Lower lobe of right lung (tissue), 2 donors: ENCODE results near the gene MCHR2. TPM values are rescaled to one million over a fixed set of nuclear protein-coding genes. Genes with fewer than 3 reads are reported as not detected.

Experiments used
- ATAC-seq, 2 donors: fragments of 200-7000 bp; cut with Tn5 transposase; one replicate each; pipeline ENCODE4 v1.9.1; 2020 to 2022; ENCODE audit warnings: mild to moderate bottlenecking in 2 of 2, moderate library complexity in 2 of 2
- DNase-seq: peaks from one replicate; pipeline ENCODE4 v3.0.0-alpha.2; 2020
- H3K27ac ChIP-seq: fragments of 200-600 bp; one replicate; pipeline ENCODE4 v1.8.0; 2022
- H3K27me3 ChIP-seq: fragments of 200-600 bp; one replicate; pipeline ENCODE4 v1.8.0; 2022; ENCODE audit warnings: low read depth
- H3K36me3 ChIP-seq: fragments of 200-600 bp; one replicate; pipeline ENCODE4 v1.8.0; 2022; ENCODE audit warnings: mild to moderate bottlenecking
- H3K4me1 ChIP-seq: fragments of 200-600 bp; one replicate; pipeline ENCODE4 v1.8.0; 2022
- H3K4me3 ChIP-seq: fragments of 200-600 bp; one replicate; pipeline ENCODE4 v1.8.0; 2022; ENCODE audit warnings: mild to moderate bottlenecking
- H3K9me3 ChIP-seq: fragments of 200-600 bp; one replicate; pipeline ENCODE4 v1.8.0; 2022
- intact Hi-C: fragments of 100-400 bp; cut with DNase I; formaldehyde crosslinking; loops from one replicate; pipeline ENCODE4 v1.11.0; 2022
- total RNA-seq: library from RNA; stranded (reverse); fragmentation: NEBNext Ultra II Directional; extraction: Animal tissue kit (Norgen Biotek cat#: 25700); gene quantifications from one replicate; pipeline ENCODE4 v1.2.1, GENCODE V29; 2021
- TF ChIP-seq, protein P1 (sequence below): fragments of 200-600 bp; IDR thresholded peaks from one replicate; pipeline ENCODE4 v1.8.0; 2022; ENCODE audit warnings: antibody characterized with exemption, mild to moderate bottlenecking
- donor health status: DM: no; HTN: yes; CAD: no; lungs with severe emphysema.

MCHR2 gene
- total RNA-seq, 1 donor from 2014 or later = not detected

DNA sequence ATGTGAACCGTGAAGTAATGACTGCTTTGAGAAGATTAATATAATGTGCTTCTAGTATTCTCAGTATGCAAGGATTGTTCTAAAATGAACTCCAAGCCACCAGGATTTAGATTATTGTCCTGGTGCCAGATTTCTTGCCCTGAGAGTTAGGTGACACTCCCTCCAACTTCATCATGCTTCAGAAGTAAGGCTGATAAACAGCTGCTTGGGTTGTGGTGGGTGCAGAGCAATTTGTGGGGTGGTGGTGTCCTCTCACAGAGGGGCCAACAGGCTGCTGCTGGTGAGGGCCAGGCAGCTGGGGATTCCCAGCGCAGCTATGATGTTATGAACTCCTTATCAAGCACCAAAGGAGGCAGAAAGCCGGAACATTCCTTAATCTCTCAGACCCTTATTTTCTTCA lies 114.6 kb downstream of the MCHR2 start:
- TF ChIP-seq, protein P1, sequence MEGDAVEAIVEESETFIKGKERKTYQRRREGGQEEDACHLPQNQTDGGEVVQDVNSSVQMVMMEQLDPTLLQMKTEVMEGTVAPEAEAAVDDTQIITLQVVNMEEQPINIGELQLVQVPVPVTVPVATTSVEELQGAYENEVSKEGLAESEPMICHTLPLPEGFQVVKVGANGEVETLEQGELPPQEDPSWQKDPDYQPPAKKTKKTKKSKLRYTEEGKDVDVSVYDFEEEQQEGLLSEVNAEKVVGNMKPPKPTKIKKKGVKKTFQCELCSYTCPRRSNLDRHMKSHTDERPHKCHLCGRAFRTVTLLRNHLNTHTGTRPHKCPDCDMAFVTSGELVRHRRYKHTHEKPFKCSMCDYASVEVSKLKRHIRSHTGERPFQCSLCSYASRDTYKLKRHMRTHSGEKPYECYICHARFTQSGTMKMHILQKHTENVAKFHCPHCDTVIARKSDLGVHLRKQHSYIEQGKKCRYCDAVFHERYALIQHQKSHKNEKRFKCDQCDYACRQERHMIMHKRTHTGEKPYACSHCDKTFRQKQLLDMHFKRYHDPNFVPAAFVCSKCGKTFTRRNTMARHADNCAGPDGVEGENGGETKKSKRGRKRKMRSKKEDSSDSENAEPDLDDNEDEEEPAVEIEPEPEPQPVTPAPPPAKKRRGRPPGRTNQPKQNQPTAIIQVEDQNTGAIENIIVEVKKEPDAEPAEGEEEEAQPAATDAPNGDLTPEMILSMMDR = no peak
- no peaks in the 10 kb centered on the region for H3K27me3 ChIP-seq
- no peaks in the 10 kb centered on the region for H3K9me3 ChIP-seq
- intact Hi-C loops = no loop called here
- no peak overlapping the region for H3K4me3 ChIP-seq
- H3K36me3 ChIP-seq = no peaks in the 10 kb centered on the region
- DNase-seq (no peak), ATAC-seq (no peak)
- no peak overlapping the region for H3K27ac ChIP-seq
- no peaks in the 10 kb centered on the region for H3K4me1 ChIP-seq

DNA sequence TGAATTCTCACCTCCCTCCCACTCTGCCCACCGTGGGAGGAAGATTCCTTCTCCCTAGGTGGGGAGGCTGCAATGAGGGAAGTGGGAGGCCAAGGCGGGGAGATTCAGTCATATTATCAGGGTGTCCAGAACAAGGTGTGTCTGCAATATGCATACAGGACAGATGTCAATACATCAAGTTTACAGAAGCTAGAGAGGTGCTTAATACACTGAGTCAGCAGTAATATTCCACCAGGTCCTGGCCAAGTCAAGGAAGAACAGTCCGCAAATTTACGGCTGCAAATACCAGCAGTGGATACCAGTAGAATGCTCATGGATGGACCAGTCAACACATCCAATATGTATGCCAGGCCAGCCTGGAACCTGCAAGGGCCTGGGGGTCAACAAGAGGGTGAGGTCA lies 119.0 kb downstream of the MCHR2 start:
- intact Hi-C loops = no loop called here
- no peaks in the 10 kb centered on the region for H3K27me3 ChIP-seq
- TF ChIP-seq, protein P1 = no peak
- no peaks in the 10 kb centered on the region for H3K36me3 ChIP-seq
- no peaks in the 10 kb centered on the region for H3K4me1 ChIP-seq
- H3K4me3 ChIP-seq = no peak overlapping the region
- ATAC-seq = no peak
- DNase-seq = no peak
- H3K9me3 ChIP-seq = no peaks in the 10 kb centered on the region
- H3K27ac ChIP-seq = no peak overlapping the region

DNA sequence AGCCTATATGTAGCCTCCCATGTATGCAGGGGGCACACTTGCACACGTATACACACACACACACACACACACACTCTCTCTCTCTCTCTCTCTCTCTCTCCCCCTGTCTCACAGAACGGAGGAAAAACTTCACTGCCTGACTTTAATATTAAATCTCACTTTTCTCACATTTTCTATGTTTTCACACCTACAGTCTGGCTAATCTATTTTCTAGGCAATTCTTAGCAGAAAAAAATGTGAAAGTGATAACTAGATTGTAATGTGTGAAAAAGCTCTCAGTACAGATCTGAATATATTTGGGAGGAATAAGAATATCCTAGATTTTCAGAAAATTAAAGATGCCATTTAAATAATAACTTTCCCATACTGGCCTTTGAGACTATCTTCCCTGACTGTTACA lies 120.9 kb downstream of the MCHR2 start:
- TF ChIP-seq, protein P1 = no peak
- DNase-seq (no peak), ATAC-seq (no peak)
- Histone ChIP-seq H3K9me3 (no peaks in the 10 kb centered on the region), H3K36me3 (no peaks in the 10 kb centered on the region), H3K27ac (no peak overlapping the region), H3K4me1 (no peaks in the 10 kb centered on the region), H3K4me3 (no peak overlapping the region), H3K27me3 (no peaks in the 10 kb centered on the region)
- intact Hi-C loops = no loop called here

DNA sequence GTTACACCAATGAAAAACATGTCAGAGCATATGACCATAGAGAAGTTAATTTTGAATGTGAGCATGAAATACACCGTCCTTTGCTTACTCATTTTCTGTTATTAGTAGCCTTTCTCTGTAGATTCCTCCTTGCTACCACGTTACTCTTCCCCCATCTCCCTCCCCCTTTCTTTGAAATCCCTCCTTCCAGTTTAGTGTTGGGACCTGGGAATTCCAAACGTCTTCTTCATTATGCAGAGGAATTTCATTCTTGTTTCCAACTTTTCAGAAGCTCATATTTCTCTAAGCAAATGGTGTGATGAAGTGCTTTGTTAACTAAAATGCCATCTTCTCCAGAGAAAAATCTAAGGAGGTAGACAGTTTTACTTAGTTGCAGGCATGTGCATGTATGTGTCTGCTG lies 122.4 kb downstream of the MCHR2 start:
- ATAC-seq (no peak), DNase-seq (no peak)
- intact Hi-C loops = no loop called here
- no peak overlapping the region for H3K27ac ChIP-seq
- H3K36me3 ChIP-seq = no peaks in the 10 kb centered on the region
- no peak overlapping the region for H3K4me3 ChIP-seq
- H3K27me3 ChIP-seq = no peaks in the 10 kb centered on the region
- H3K9me3 ChIP-seq = no peaks in the 10 kb centered on the region
- no peaks in the 10 kb centered on the region for H3K4me1 ChIP-seq
- TF ChIP-seq, protein P1 = no peak
